SK-N-SH (cell line): ENCODE measurements around the gene HIRA. TPM values are rescaled to one million over a fixed set of nuclear protein-coding genes. Genes with fewer than 3 reads are reported as not detected.

ENCODE experiments used
- CTCF ChIA-PET: fragments of 300-600, 350-600 bp; formaldehyde crosslinking; extraction: SDS; loops from one replicate; lab custom pipeline; 2021; lab: Yijun Ruan, JAX
- POLR2A ChIA-PET: fragments of 350-600 bp; sonication (Branson Sonifier 250); formaldehyde crosslinking; extraction: SDS; loops from one replicate; lab custom pipeline; 2020; ENCODE audit warnings: antibody characterized with exemption, inconsistent platforms; lab: Yijun Ruan, JAX
- DNase-seq: peaks from one replicate; pipeline ENCODE4 v3.0.0; 2012
- H2AFZ ChIP-seq: fragments of 200-600 bp; sonication (generic); 2 replicates; pipeline ENCODE4 v1.8.1; 2016; ENCODE audit warnings: antibody characterized with exemption, mild to moderate bottlenecking, low read depth
- H3F3A ChIP-seq: fragments of 200-600 bp; sonication (generic); replicated peaks from 2 replicates; pipeline ENCODE3; 2016; ENCODE audit warnings: antibody characterized with exemption, mild to moderate bottlenecking; ENCODE audit not compliant: insufficient read depth
- H3K27ac ChIP-seq, 2 experiments: fragments of 200-500 bp in 1 of 2; fragments of 200-600 bp in 1 of 2; sonication (Bioruptor generic) in 1 of 2; sonication (generic), shearing (Covaris generic) in 1 of 2; 2 replicates each; pipeline versions ENCODE4 v1.5.1 to v1.6.1; 2014 to 2016; ENCODE audit warnings: low read depth in 2 of 2, inconsistent platforms in 1 of 2, low read length in 1 of 2, mild to moderate bottlenecking in 1 of 2, mixed read lengths in 1 of 2
- H3K27me3 ChIP-seq: fragments of 200-600 bp; sonication (generic), shearing (Covaris generic); 2 replicates; pipeline ENCODE4 v1.6.1; 2016; ENCODE audit warnings: mixed run types; ENCODE audit not compliant: insufficient read depth
- H3K36me3 ChIP-seq, 2 experiments: fragments of 200-500 bp in 1 of 2; fragments of 200-600 bp in 1 of 2; sonication (Bioruptor generic) in 1 of 2; sonication (generic) in 1 of 2; replicated peaks in 1 of 2; 2 replicates each; pipeline versions ENCODE3 to v1.5.1; 2014 to 2016; ENCODE audit warnings: low read length in 1 of 2, mild to moderate bottlenecking in 1 of 2; ENCODE audit not compliant: insufficient read depth in 2 of 2, control insufficient read depth in 1 of 2
- H3K4me1 ChIP-seq, 2 experiments: fragments of 200-500 bp in 1 of 2; fragments of 200-600 bp in 1 of 2; sonication (Bioruptor generic) in 1 of 2; sonication (generic), shearing (Covaris generic) in 1 of 2; 2 replicates each; pipeline versions ENCODE4 v1.5.1 to v1.6.1; 2014 to 2016; ENCODE audit warnings: low read depth in 1 of 2, low read length in 1 of 2, mixed run types in 1 of 2; ENCODE audit not compliant: insufficient read depth in 2 of 2, control insufficient read depth in 1 of 2
- H3K4me2 ChIP-seq: fragments of 200-600 bp; sonication (generic), shearing (Covaris generic); 2 replicates; pipeline ENCODE4 v1.6.1; 2017; ENCODE audit warnings: mixed run types
- H3K4me3 ChIP-seq, 2 experiments: fragments of 200-500 bp in 1 of 2; fragments of 200-600 bp in 1 of 2; sonication (Bioruptor generic) in 1 of 2; sonication (generic), shearing (Covaris generic) in 1 of 2; 2 replicates each; pipeline versions ENCODE4 v1.5.1 to v1.8.1; 2014 to 2016; ENCODE audit warnings: low read depth in 2 of 2, inconsistent platforms in 1 of 2, low read length in 1 of 2, mild to moderate bottlenecking in 1 of 2, mixed read lengths in 1 of 2, moderate library complexity in 1 of 2
- H3K79me2 ChIP-seq: fragments of 200-600 bp; sonication (generic); 2 replicates; pipeline ENCODE4 v1.8.1; 2017; ENCODE audit warnings: mild to moderate bottlenecking; ENCODE audit not compliant: insufficient read depth
- H3K9ac ChIP-seq: fragments of 200-600 bp; sonication (generic); 2 replicates; pipeline ENCODE4 v1.6.1; 2017; ENCODE audit warnings: mixed run types
- H3K9me2 ChIP-seq: fragments of 200-600 bp; sonication (generic); 2 replicates; pipeline ENCODE4 v1.6.1; 2017; ENCODE audit warnings: mixed run types
- H3K9me3 ChIP-seq: fragments of 200-600 bp; sonication (generic); 2 replicates; pipeline ENCODE4 v1.6.1; 2017; ENCODE audit warnings: mixed run types, mild to moderate bottlenecking, moderate library complexity
- H4K20me1 ChIP-seq: fragments of 200-600 bp; sonication (generic); 2 replicates; pipeline ENCODE4 v1.6.1; 2017; ENCODE audit warnings: mild to moderate bottlenecking, mixed run types; ENCODE audit not compliant: insufficient read depth
- CHD2 ChIP-seq: fragments of 150-350 bp; IDR thresholded peaks from 2 replicates; pipeline ENCODE4 v1.6.1; 2018; ENCODE audit warnings: low read length; ENCODE audit not compliant: partially characterized antibody
- EP300 ChIP-seq, 2 experiments: IDR thresholded peaks; 2 replicates each; pipeline versions ENCODE4 v1.4.0 to v1.6.1; 2012; ENCODE audit warnings: borderline replicate concordance in 1 of 2, low read depth in 1 of 2, low read length in 1 of 2
- EZH2phosphoT487 ChIP-seq: fragments of 200-600 bp; sonication (generic); IDR thresholded peaks from 2 replicates; pipeline ENCODE4 v1.6.1; 2017; ENCODE audit warnings: low read depth, mixed run types, mild to moderate bottlenecking, antibody characterized with exemption, moderate library complexity, borderline replicate concordance
- FOXJ3 ChIP-seq: sonication (generic); formaldehyde crosslinking; IDR thresholded peaks from 2 replicates; pipeline ENCODE4 v1.5.1; 2020; ENCODE audit warnings: mild to moderate bottlenecking, missing genetic modification reagents
- GATA2 ChIP-seq: sonication (generic); formaldehyde crosslinking; IDR thresholded peaks from 2 replicates; pipeline ENCODE4 v1.5.0; 2020; ENCODE audit warnings: mild to moderate bottlenecking, missing genetic modification reagents
- MXI1 ChIP-seq: IDR thresholded peaks from 2 replicates; pipeline ENCODE4 v1.6.1; 2012; ENCODE audit warnings: mild to moderate bottlenecking, low read depth, low read length, improper control_type of control experiment
- NRF1 ChIP-seq: IDR thresholded peaks from 2 replicates; pipeline ENCODE4 v1.6.1; 2012; ENCODE audit warnings: low read depth, mild to moderate bottlenecking, low read length
- POLR2AphosphoS5 ChIP-seq: IDR thresholded peaks from 2 replicates; pipeline ENCODE4 v1.6.1; 2012; ENCODE audit warnings: low read depth, low read length
- RCOR1 ChIP-seq: fragments of 150-350 bp; IDR thresholded peaks from 2 replicates; pipeline ENCODE4 v1.6.1; 2017; ENCODE audit warnings: antibody characterized with exemption, low read length
- SMC3 ChIP-seq: IDR thresholded peaks from 2 replicates; pipeline ENCODE4 v1.6.1; 2012; ENCODE audit warnings: low read depth, low read length, improper control_type of control experiment
- TAF1 ChIP-seq: IDR thresholded peaks from 2 replicates; pipeline ENCODE4 v1.6.1; 2012; ENCODE audit warnings: low read depth, mild to moderate bottlenecking, low read length, moderate library complexity, borderline replicate concordance
- WGBS: methylation state at CpG from one replicate; pipeline ENCODE4 v1.1.6; 2017; ENCODE audit warnings: low lambda C conversion rate; 5-methylcytosine and 5-hydroxymethylcytosine counted together
- polyA plus RNA-seq, 3 experiments: library from polyadenylated mRNA; depleted of rRNA; stranded (reverse); fragments of >200 nt; gene quantifications; 2 replicates each; pipeline ENCODE4 v1.2.3, GENCODE V29; 2012

The HIRA gene
- polyA plus RNA-seq, 1 of the 3 experiments (the other 2 are of a cell fraction), result 21.0 TPM

- TF ChIP-seq POLR2AphosphoS5 (no peak), MXI1 (no peak), TAF1 (no peak), EP300 (IDR thresholded peaks at IDR 0.05; ENCODE audit: borderline replicate concordance in 1 of 2, low read depth in 1 of 2, low read length in 1 of 2) (no peak)
Measured at GRCh38 chr22:19476023-19476422, 44.5 kb upstream of the HIRA start (continued).

GRCh38 chr22:19473578-19473977 is 42.0 kb upstream of the HIRA start:
- peaks cover 70% of the 10 kb centered on the region for H3K79me2 ChIP-seq
- peaks cover 60% of the 10 kb centered on the region for H4K20me1 ChIP-seq

GRCh38 chr22:19472233-19472632 is 40.7 kb upstream of the HIRA start:
- no peak overlapping the region for H2AFZ ChIP-seq
- POLR2A ChIA-PET, result no interaction called here
- no peak for TF ChIP-seq NRF1
- TF ChIP-seq RCOR1, result no peak
- no peak for TF ChIP-seq CHD2
- TF ChIP-seq GATA2 (CRISPR knock-in tag), result no peak
- TF ChIP-seq MXI1, result no peak
- H4K20me1 ChIP-seq, result peaks cover 50% of the 10 kb centered on the region
- no peaks in the 10 kb centered on the region for H3K27me3 ChIP-seq
- H3K79me2 ChIP-seq, result peaks cover 57% of the 10 kb centered on the region
- H3K36me3 ChIP-seq, result peaks cover 46 to 76% of the 10 kb centered on the region in 2 experiments
- no peak overlapping the region for H3K27ac ChIP-seq
- no peaks in the 10 kb centered on the region for H3K9me2 ChIP-seq
- no peaks in the 10 kb centered on the region for H3K9me3 ChIP-seq
- no peak overlapping the region for H3K9ac ChIP-seq
- CTCF ChIA-PET, result interaction anchor here (0.7 to 2.4 kb wide), 2 partner anchors 14 to 158 kb away, joined by 3 to 11 read pairs; no protein-coding TSS in a partner anchor
- no peak overlapping the region for H3K4me2 ChIP-seq
- peaks cover 2 to 3% of the 10 kb centered on the region in 2 experiments; a peak in 2 of 4 replicates for H3K4me1 ChIP-seq
- WGBS, result 95% methylated on average over 8 of the region's 8 CpGs
- DNase-seq, result no peak
- no peak overlapping the region for H3K4me3 ChIP-seq
- H3F3A ChIP-seq, result no peaks in the 10 kb centered on the region

More at GRCh38 chr22:19473578-19473977, 42.0 kb upstream of the HIRA start:
- Histone ChIP-seq H2AFZ (no peak overlapping the region), H3K9me3 (no peaks in the 10 kb centered on the region), H3K4me3 (no peak overlapping the region), H3F3A (no peaks in the 10 kb centered on the region), H3K9ac (no peak overlapping the region), H3K27me3 (no peaks in the 10 kb centered on the region), H3K9me2 (no peaks in the 10 kb centered on the region), H3K4me2 (no peak overlapping the region), H3K27ac (no peak overlapping the region), H3K4me1 (peaks cover 5 to 8% of the 10 kb centered on the region in 2 experiments; a peak in 3 of 4 replicates), H3K36me3 (peaks cover 41 to 62% of the 10 kb centered on the region in 2 experiments)
- 90% methylated on average over 2 of the region's 3 CpGs for WGBS
- CTCF ChIA-PET, result interaction anchor here (1.0 to 2.4 kb wide), 6 partner anchors 9 to 295 kb away, joined by 3 to 14 read pairs (median 10); partner anchors contain the start of gene SLC25A1
- POLR2A ChIA-PET, result no interaction called here
- DNase-seq, result no peak
- TF ChIP-seq SMC3, result no peak
- no peak for TF ChIP-seq MXI1
- TF ChIP-seq FOXJ3 (CRISPR knock-in tag), result no peak
- TF ChIP-seq EZH2phosphoT487, result no peak
